ENCODE measurements around the gene ROR1.

The ROR1 gene

DNA sequence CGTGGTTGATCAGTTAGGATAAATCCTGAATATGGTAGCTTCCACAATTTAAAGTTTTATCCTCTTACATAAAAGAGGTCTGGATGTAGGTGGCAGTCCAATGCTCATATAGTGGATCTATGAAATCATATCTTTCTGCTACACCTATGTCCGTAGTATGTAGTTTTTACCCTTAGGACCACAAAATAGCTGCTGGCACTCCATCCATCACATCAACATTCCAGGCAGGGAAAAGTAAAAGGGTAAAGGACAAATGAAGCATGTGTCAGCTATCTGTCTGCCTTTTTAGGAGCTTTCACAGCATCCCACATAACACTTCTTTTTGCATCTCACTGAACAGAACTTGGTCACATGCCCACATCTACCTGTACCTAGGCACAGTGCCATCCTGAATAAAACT is 184.7 kb downstream of the ROR1 start:
- TF ChIP-seq TAF1 (IDR thresholded peaks at IDR 0.05; ENCODE audit: borderline replicate concordance, insufficient read depth, low read length): no peak
- no peak for TF ChIP-seq FOXP2 (optimal IDR thresholded peaks at IDR 0.05; ENCODE audit: borderline replicate concordance, extremely low read depth, extremely low read length, insufficient read depth)
- TF ChIP-seq SIN3A (IDR thresholded peaks at IDR 0.05; ENCODE audit: borderline replicate concordance, insufficient read depth, low read length): no peak
- TF ChIP-seq, protein P1, sequence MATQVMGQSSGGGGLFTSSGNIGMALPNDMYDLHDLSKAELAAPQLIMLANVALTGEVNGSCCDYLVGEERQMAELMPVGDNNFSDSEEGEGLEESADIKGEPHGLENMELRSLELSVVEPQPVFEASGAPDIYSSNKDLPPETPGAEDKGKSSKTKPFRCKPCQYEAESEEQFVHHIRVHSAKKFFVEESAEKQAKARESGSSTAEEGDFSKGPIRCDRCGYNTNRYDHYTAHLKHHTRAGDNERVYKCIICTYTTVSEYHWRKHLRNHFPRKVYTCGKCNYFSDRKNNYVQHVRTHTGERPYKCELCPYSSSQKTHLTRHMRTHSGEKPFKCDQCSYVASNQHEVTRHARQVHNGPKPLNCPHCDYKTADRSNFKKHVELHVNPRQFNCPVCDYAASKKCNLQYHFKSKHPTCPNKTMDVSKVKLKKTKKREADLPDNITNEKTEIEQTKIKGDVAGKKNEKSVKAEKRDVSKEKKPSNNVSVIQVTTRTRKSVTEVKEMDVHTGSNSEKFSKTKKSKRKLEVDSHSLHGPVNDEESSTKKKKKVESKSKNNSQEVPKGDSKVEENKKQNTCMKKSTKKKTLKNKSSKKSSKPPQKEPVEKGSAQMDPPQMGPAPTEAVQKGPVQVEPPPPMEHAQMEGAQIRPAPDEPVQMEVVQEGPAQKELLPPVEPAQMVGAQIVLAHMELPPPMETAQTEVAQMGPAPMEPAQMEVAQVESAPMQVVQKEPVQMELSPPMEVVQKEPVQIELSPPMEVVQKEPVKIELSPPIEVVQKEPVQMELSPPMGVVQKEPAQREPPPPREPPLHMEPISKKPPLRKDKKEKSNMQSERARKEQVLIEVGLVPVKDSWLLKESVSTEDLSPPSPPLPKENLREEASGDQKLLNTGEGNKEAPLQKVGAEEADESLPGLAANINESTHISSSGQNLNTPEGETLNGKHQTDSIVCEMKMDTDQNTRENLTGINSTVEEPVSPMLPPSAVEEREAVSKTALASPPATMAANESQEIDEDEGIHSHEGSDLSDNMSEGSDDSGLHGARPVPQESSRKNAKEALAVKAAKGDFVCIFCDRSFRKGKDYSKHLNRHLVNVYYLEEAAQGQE (IDR thresholded peaks at IDR 0.05; ENCODE audit: insufficient read depth in 1 of 2, low read depth in 2 of 2, low read length in 2 of 2): no peak
- TF ChIP-seq POLR2AphosphoS5 (IDR thresholded peaks at IDR 0.05; ENCODE audit: low read depth, low read length): no peak

DNA sequence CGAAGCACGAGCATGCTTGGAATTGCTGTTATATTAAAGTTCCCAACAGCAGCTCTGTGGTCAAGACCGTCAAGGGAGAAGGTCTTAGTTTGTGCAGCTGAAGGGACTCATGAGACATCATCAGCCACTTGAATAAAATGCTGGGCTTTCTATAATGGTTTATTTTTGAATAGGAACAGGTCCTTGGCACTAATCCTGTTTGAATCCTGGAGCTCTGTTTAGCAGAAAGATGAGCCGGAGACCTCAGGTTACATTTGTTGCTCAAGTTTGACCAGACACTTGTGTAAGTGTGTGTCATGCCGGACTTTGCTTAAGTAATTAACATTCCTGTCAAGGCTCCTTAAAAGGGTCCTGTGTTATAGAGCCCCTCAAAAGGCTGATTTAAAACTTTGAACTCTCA is 186.5 kb downstream of the ROR1 start:
- TF ChIP-seq, protein P1 (IDR thresholded peaks at IDR 0.05; ENCODE audit: insufficient read depth in 1 of 2, low read depth in 2 of 2, low read length in 2 of 2): no peak
- no peak for TF ChIP-seq FOXP2 (optimal IDR thresholded peaks at IDR 0.05; ENCODE audit: borderline replicate concordance, extremely low read depth, extremely low read length, insufficient read depth)
- TF ChIP-seq POLR2AphosphoS5 (IDR thresholded peaks at IDR 0.05; ENCODE audit: low read depth, low read length): no peak
- TF ChIP-seq TAF1 (IDR thresholded peaks at IDR 0.05; ENCODE audit: borderline replicate concordance, insufficient read depth, low read length): no peak
- TF ChIP-seq SIN3A (IDR thresholded peaks at IDR 0.05; ENCODE audit: borderline replicate concordance, insufficient read depth, low read length): no peak

DNA sequence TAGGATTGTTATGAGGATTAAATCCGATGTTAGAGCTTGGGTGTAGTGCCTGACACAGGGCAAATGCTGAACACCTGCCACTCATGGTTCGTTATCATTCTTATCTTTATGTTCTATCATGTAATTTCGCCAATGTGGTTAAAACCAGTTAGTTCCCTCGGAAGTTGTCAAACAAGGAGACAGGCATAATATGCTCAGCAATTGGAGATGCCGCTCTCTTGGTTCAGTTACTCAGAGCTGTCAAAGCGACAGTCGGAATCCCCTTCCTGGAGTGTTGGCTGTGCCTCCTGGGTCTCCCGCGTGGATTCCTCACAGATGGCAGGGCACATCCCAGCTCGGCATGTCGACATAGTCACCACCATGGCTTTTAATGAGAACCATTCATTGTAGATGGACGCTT is 192.2 kb downstream of the ROR1 start:
- TF ChIP-seq FOXP2 (optimal IDR thresholded peaks at IDR 0.05; ENCODE audit: borderline replicate concordance, extremely low read depth, extremely low read length, insufficient read depth) (no peak), TAF1 (IDR thresholded peaks at IDR 0.05; ENCODE audit: borderline replicate concordance, insufficient read depth, low read length) (no peak), SIN3A (IDR thresholded peaks at IDR 0.05; ENCODE audit: borderline replicate concordance, insufficient read depth, low read length) (no peak), POLR2AphosphoS5 (IDR thresholded peaks at IDR 0.05; ENCODE audit: low read depth, low read length) (no peak)
- TF ChIP-seq, protein P1 (IDR thresholded peaks at IDR 0.05; ENCODE audit: insufficient read depth in 1 of 2, low read depth in 2 of 2, low read length in 2 of 2): no peak

DNA sequence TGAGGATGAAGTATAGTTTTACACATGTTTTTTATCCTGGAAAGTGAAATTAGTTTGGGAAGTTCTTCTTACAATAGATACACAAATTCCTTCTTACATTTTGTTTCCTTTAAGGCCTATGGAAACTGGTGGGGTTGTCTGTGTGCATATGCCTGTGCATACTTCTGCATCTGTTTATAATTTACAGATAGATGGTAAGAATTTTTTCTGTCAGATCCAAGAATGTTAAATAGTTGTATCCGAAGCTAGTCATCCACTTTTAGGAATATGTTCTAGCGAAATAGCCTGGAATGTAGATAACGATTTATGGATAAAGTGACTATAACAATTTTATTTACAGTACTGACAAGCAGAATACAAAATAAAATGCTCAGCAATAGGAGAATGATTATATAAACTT is 194.1 kb downstream of the ROR1 start:
- TF ChIP-seq POLR2AphosphoS5 (IDR thresholded peaks at IDR 0.05; ENCODE audit: low read depth, low read length): no peak
- TF ChIP-seq FOXP2 (optimal IDR thresholded peaks at IDR 0.05; ENCODE audit: borderline replicate concordance, extremely low read depth, extremely low read length, insufficient read depth): no peak

DNA sequence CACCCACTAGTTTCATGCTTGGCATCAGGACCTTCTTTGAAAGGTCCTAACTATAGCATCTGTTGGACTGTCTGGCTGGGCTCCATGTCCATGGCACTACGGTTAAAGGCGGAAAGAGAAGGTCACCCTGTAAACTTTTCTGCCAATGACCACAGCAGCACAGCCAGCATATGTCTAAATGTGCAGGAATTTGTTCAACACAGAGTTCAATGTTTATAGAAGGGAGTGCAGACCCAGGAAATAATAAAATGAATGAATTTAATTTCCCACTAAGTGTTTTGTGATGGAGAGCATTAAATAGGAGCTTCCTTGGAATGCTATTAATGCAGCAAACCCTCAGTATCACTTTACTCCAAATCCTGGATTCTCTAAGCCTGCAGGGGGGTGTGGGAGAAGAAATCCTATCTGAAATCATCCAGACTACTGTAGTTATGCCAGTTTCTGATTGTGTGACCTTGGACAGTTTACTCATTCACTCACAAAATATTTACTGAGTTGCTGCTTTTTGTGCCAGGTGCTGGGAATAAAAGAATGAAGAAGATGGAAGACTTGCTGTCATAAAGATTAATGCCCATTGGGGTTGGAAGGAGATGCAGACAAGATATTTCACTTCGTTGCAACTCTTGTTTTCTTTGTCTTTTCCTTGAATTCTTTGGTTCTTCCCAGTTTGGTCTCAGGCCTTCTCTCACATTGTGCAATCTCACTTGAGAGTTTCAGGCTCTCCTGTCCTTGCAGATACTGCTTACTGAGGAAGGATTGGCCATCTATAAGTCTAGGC is 195.0 kb downstream of the ROR1 start:
- TF ChIP-seq, protein P1 (IDR thresholded peaks at IDR 0.05; ENCODE audit: insufficient read depth in 1 of 2, low read depth in 2 of 2, low read length in 2 of 2): no peak
- TF ChIP-seq POLR2AphosphoS5 (IDR thresholded peaks at IDR 0.05; ENCODE audit: low read depth, low read length): no peak
- no peak for TF ChIP-seq SIN3A (IDR thresholded peaks at IDR 0.05; ENCODE audit: borderline replicate concordance, insufficient read depth, low read length)
- no peak for TF ChIP-seq FOXP2 (optimal IDR thresholded peaks at IDR 0.05; ENCODE audit: borderline replicate concordance, extremely low read depth, extremely low read length, insufficient read depth)
- no peak for TF ChIP-seq TAF1 (IDR thresholded peaks at IDR 0.05; ENCODE audit: borderline replicate concordance, insufficient read depth, low read length)
